Dendritic cell treated with granulocyte-macrophage colony-stimulating factor and Interleukin-4, amounts not matched to agents 40 ng/mL and 50 ng/mL, for 4 days (primary cell): ENCODE results near the gene LAMA2.

Experiments used
- H3K27ac Mint-ChIP-seq: one replicate; pipeline ENCODE4 v1.8.0; 2022; ENCODE audit warnings: mild to moderate bottlenecking, mixed read lengths
- H3K27me3 Mint-ChIP-seq: one replicate; pipeline ENCODE4 v1.8.0; 2022; ENCODE audit warnings: mild to moderate bottlenecking, mixed read lengths
- H3K36me3 Mint-ChIP-seq: one replicate; pipeline ENCODE4 v1.8.0; 2022; ENCODE audit warnings: low read depth, mixed read lengths
- H3K4me1 Mint-ChIP-seq: one replicate; pipeline ENCODE4 v1.8.0; 2022; ENCODE audit warnings: low read depth, mixed read lengths
- H3K4me3 Mint-ChIP-seq: one replicate; pipeline ENCODE4 v1.8.0; 2022; ENCODE audit warnings: mild to moderate bottlenecking, moderate library complexity, mixed read lengths
- H3K9me3 Mint-ChIP-seq: one replicate; pipeline ENCODE4 v1.8.0; 2022; ENCODE audit warnings: mixed read lengths
- intact Hi-C: fragments of 100-400 bp; cut with micrococcal nuclease; formaldehyde crosslinking; loops from one replicate; pipeline ENCODE4 v1.15.0; 2022

Gene LAMA2

DNA sequence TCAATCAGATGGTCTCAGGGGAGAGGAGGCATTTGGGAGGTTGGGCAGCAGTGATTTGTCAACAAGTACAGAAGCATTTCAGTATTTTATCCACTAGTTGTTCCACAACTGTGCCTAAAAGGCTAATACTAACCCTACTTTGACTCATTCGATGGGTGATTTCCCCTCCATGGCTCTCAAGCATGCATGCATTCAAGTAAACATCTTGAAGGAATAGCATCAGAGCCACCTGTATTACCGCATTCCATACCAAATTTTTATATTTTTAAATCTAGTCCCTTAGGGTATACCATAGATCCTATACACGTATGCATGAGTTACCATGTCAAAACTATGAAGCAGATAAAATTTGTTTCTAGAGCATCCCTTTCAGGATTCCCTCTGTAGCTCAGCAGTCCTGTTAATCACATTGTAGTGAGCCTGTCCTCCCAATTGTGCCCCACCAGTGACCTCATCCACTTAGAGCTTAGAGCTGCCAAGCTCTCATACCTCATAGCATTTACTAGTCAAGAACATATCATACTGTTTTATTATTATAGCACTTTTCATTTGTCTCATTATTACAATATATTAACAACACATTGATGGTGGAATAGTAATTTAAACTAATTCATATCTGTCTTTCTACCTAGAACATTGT is 213.8 kb downstream of the LAMA2 start:
- H3K4me1 Mint-ChIP-seq, result no peaks in the 10 kb centered on the region
- no peak overlapping the region for H3K27ac Mint-ChIP-seq
- no peaks in the 10 kb centered on the region for H3K27me3 Mint-ChIP-seq
- H3K9me3 Mint-ChIP-seq, result no peaks in the 10 kb centered on the region
- H3K4me3 Mint-ChIP-seq, result no peak overlapping the region
- no peaks in the 10 kb centered on the region for H3K36me3 Mint-ChIP-seq
- intact Hi-C loops, result no loop called here

- Mint-ChIP-seq H3K4me3 (no peak overlapping the region), H3K27ac (no peak overlapping the region), H3K4me1 (no peaks in the 10 kb centered on the region), H3K36me3 (no peaks in the 10 kb centered on the region), H3K27me3 (no peaks in the 10 kb centered on the region), H3K9me3 (no peaks in the 10 kb centered on the region)
- intact Hi-C loops, result no loop called here
Observed at GRCh38 chr6:129098061-129098553, 215.2 kb downstream of the LAMA2 start.

GRCh38 chr6:129099696-129100095 is 216.8 kb downstream of the LAMA2 start:
- no peaks in the 10 kb centered on the region for H3K36me3 Mint-ChIP-seq
- intact Hi-C loops, result no loop called here
- no peaks in the 10 kb centered on the region for H3K9me3 Mint-ChIP-seq
- H3K27ac Mint-ChIP-seq, result no peak overlapping the region
- H3K4me3 Mint-ChIP-seq, result no peak overlapping the region
- no peaks in the 10 kb centered on the region for H3K27me3 Mint-ChIP-seq
- H3K4me1 Mint-ChIP-seq, result no peaks in the 10 kb centered on the region

DNA sequence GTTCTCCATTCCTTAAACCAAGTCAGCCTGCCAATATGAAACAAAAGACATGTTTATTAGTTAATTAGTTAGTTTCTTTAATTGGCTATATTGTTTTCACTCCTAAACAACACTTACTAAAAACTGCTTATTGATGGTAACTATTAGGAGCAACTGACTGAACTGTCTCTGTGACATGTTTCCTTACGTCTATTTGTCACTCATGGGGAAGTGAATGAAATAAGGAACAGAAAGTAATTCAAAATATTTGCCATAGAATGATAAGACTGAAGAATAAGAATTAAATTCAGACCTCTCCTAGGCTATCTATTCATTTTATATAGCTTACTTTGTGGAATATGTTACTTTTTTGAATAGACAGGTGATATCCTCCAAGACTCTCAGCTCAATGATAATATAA is 217.2 kb downstream of the LAMA2 start:
- intact Hi-C loops, result no loop called here
- Mint-ChIP-seq H3K9me3 (no peaks in the 10 kb centered on the region), H3K36me3 (no peaks in the 10 kb centered on the region), H3K27ac (no peak overlapping the region), H3K4me1 (no peaks in the 10 kb centered on the region), H3K27me3 (no peaks in the 10 kb centered on the region), H3K4me3 (no peak overlapping the region)

- H3K4me3 Mint-ChIP-seq, result no peak overlapping the region
- no peaks in the 10 kb centered on the region for H3K4me1 Mint-ChIP-seq
- intact Hi-C loops, result no loop called here
- no peaks in the 10 kb centered on the region for H3K27me3 Mint-ChIP-seq
- no peaks in the 10 kb centered on the region for H3K9me3 Mint-ChIP-seq
- no peak overlapping the region for H3K27ac Mint-ChIP-seq
- H3K36me3 Mint-ChIP-seq, result no peaks in the 10 kb centered on the region
Observed at GRCh38 chr6:129102741-129103140, 219.8 kb downstream of the LAMA2 start.

GRCh38 chr6:129104131-129104530 is 221.2 kb downstream of the LAMA2 start:
- Mint-ChIP-seq H3K4me1 (no peaks in the 10 kb centered on the region), H3K36me3 (no peaks in the 10 kb centered on the region), H3K27ac (no peak overlapping the region), H3K9me3 (no peaks in the 10 kb centered on the region), H3K27me3 (no peaks in the 10 kb centered on the region), H3K4me3 (no peak overlapping the region)
- intact Hi-C loops, result no loop called here

DNA sequence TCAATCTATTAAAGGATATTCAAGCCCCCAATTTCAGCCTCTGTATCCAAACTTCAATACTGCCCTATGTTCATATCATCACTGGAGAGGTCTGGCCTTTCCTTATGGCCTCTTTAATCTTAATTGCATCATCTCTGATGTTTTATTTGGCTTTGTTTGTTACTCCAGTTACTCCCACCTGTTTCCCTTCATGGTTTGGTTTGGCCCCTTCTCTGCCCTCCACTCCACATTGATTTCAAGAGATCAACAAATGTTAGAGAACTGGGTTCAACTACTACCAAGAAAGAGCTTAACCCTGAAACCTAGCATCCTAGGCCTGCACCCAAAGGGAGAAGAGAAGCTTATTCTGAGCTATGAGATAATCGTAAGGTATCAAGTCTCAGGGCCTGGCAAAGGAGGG is 221.6 kb downstream of the LAMA2 start:
- Mint-ChIP-seq H3K9me3 (no peaks in the 10 kb centered on the region), H3K36me3 (no peaks in the 10 kb centered on the region), H3K4me3 (no peak overlapping the region), H3K27ac (no peak overlapping the region), H3K4me1 (no peaks in the 10 kb centered on the region), H3K27me3 (no peaks in the 10 kb centered on the region)
- intact Hi-C loops, result no loop called here

- Mint-ChIP-seq H3K4me3 (no peak overlapping the region), H3K27me3 (no peaks in the 10 kb centered on the region), H3K4me1 (no peaks in the 10 kb centered on the region), H3K9me3 (no peaks in the 10 kb centered on the region), H3K36me3 (no peaks in the 10 kb centered on the region), H3K27ac (no peak overlapping the region)
- intact Hi-C loops, result no loop called here
Observed at GRCh38 chr6:129105035-129105434, 222.1 kb downstream of the LAMA2 start.

GRCh38 chr6:129105793-129106192 is 222.9 kb downstream of the LAMA2 start:
- no peak overlapping the region for H3K4me3 Mint-ChIP-seq
- intact Hi-C loops, result no loop called here
- H3K36me3 Mint-ChIP-seq, result no peaks in the 10 kb centered on the region
- no peak overlapping the region for H3K27ac Mint-ChIP-seq
- H3K9me3 Mint-ChIP-seq, result no peaks in the 10 kb centered on the region
- H3K4me1 Mint-ChIP-seq, result no peaks in the 10 kb centered on the region
- H3K27me3 Mint-ChIP-seq, result no peaks in the 10 kb centered on the region

- Mint-ChIP-seq H3K36me3 (no peaks in the 10 kb centered on the region), H3K27ac (no peak overlapping the region), H3K4me1 (no peaks in the 10 kb centered on the region), H3K27me3 (no peaks in the 10 kb centered on the region), H3K9me3 (no peaks in the 10 kb centered on the region), H3K4me3 (no peak overlapping the region)
- intact Hi-C loops, result no loop called here
Observed at GRCh38 chr6:129108337-129108736, 225.4 kb downstream of the LAMA2 start.

DNA sequence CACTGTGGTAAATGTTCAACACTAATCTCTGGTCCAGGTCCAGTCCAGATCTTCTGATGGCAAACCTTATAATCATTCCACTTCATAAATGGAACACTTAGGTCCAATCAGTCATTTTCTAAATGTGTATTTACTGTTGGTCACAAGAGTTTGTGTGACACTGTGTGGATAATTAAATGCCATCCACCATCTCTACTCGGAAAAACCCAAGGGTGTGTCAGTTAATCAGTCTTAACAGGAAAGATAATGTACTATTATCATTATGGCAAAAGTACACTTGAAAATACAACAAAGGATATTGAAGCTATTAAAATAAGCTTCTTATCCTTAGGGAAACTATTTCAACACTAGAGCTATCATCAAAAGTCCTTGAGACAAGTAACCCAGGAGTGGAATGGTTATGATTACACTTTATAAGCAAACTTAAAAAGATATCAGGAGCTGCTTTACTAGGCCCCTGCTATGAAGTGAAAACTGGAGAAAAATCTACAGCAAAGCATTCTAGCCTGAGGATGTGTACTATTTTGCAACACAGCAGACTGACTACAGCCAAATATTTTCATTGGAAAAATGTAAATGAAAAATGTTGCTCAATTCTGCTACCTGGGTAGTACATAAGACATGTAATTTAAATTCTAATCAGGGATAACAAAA is 227.9 kb downstream of the LAMA2 start:
- no peak overlapping the region for H3K27ac Mint-ChIP-seq

DNA sequence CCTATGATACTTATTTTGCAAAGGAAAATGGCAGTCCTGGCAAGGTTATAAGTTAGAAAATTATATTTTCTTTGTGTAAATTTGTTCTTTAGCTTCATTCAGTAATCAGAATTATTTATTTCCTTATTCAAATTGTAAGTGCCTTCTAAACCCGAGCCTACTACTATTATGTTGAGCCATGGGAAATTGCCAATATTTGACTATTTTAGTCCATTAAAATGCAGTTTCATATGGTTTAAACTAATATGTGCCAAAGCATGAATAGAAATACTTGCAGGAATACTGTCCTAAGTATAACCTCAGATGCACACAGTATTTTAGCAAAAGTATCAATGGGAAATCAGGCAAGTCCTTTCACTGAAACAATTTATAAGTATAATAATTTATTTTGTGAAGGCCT is 228.4 kb downstream of the LAMA2 start:
- H3K27ac Mint-ChIP-seq, result no peak overlapping the region
- H3K4me1 Mint-ChIP-seq, result no peaks in the 10 kb centered on the region
- no peaks in the 10 kb centered on the region for H3K9me3 Mint-ChIP-seq
- H3K36me3 Mint-ChIP-seq, result no peaks in the 10 kb centered on the region
- intact Hi-C loops, result no loop called here
- no peak overlapping the region for H3K4me3 Mint-ChIP-seq
- no peaks in the 10 kb centered on the region for H3K27me3 Mint-ChIP-seq

More for the DNA sequence above, 227.9 kb downstream of the LAMA2 start:
- no peaks in the 10 kb centered on the region for H3K36me3 Mint-ChIP-seq
- no peaks in the 10 kb centered on the region for H3K4me1 Mint-ChIP-seq
- no peaks in the 10 kb centered on the region for H3K27me3 Mint-ChIP-seq
- intact Hi-C loops, result no loop called here
- no peaks in the 10 kb centered on the region for H3K9me3 Mint-ChIP-seq
- H3K4me3 Mint-ChIP-seq, result no peak overlapping the region

- H3K9me3 Mint-ChIP-seq, result no peaks in the 10 kb centered on the region
- H3K27me3 Mint-ChIP-seq, result no peaks in the 10 kb centered on the region
- H3K27ac Mint-ChIP-seq, result no peak overlapping the region
- H3K36me3 Mint-ChIP-seq, result no peaks in the 10 kb centered on the region
- H3K4me1 Mint-ChIP-seq, result no peaks in the 10 kb centered on the region
- no peak overlapping the region for H3K4me3 Mint-ChIP-seq
- intact Hi-C loops, result no loop called here
Observed at GRCh38 chr6:129111853-129112252, 228.9 kb downstream of the LAMA2 start.

DNA sequence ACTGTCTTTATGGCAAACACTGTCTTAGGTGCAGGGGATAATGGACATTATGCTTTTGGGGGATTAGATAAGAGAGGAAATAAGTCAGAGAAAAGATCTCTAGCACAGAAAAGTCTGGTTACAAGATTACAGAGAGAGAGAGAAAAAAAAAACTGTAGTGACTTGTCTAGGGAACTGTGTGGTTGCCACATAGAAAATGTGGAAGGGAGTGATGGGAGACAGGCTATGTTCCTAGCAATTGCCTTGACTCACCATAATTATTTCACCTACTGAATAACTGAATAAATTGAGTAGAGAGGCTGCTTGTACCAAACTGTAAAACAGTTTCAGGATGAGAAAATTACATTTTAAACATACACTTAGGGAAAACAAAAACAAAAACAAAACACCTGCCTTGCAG is 229.7 kb downstream of the LAMA2 start:
- no peaks in the 10 kb centered on the region for H3K36me3 Mint-ChIP-seq
- intact Hi-C loops, result no loop called here
- H3K27ac Mint-ChIP-seq, result no peak overlapping the region
- H3K27me3 Mint-ChIP-seq, result no peaks in the 10 kb centered on the region
- H3K4me1 Mint-ChIP-seq, result no peaks in the 10 kb centered on the region
- H3K9me3 Mint-ChIP-seq, result no peaks in the 10 kb centered on the region
- no peak overlapping the region for H3K4me3 Mint-ChIP-seq

GRCh38 chr6:129113637-129114036 is 230.7 kb downstream of the LAMA2 start:
- Mint-ChIP-seq H3K4me1 (no peaks in the 10 kb centered on the region), H3K36me3 (no peaks in the 10 kb centered on the region), H3K9me3 (no peaks in the 10 kb centered on the region), H3K27me3 (no peaks in the 10 kb centered on the region), H3K27ac (no peak overlapping the region), H3K4me3 (no peak overlapping the region)
- intact Hi-C loops, result no loop called here
